Suprapubic skin (tissue), 4 donors: ENCODE measurements around the gene JPH2. TPM values are rescaled to one million over a fixed set of nuclear protein-coding genes. Genes with fewer than 3 reads are reported as not detected.
"Not testable (repeated sequence)": the region's sequence is repeated elsewhere in the genome, so short reads cannot be mapped to it uniquely, and the experiment has no call there.

ENCODE experiments used
- DNase-seq, 2 donors: peaks; one replicate each; pipeline ENCODE4 v3.0.0-alpha.2; 2019; ENCODE audit warnings: low spot score in 2 of 2
- H3K27ac ChIP-seq: fragments of 200-600 bp; sonication (generic); one replicate; pipeline ENCODE4 v1.5.1; 2019
- H3K27me3 ChIP-seq: fragments of 200-600 bp; sonication (generic); one replicate; pipeline ENCODE4 v1.5.1; 2019
- H3K36me3 ChIP-seq: fragments of 200-600 bp; sonication (generic); one replicate; pipeline ENCODE4 v1.5.1; 2019
- H3K4me1 ChIP-seq: fragments of 200-600 bp; sonication (generic); one replicate; pipeline ENCODE4 v1.5.1; 2019
- H3K4me3 ChIP-seq: fragments of 200-600 bp; sonication (generic); one replicate; pipeline ENCODE4 v1.5.1; 2019; ENCODE audit warnings: mild to moderate bottlenecking
- H3K9me3 ChIP-seq: fragments of 200-600 bp; sonication (generic); one replicate; pipeline ENCODE4 v1.5.1; 2019
- CTCF ChIP-seq, 2 donors: fragments of 200-600 bp in 1 of 2; fragments of 450-650 bp in 1 of 2; sonication (generic) in 1 of 2; IDR thresholded peaks; one replicate each; pipeline ENCODE4 v1.5.1; 2016 to 2019; ENCODE audit warnings: antibody characterized with exemption in 2 of 2, mild to moderate bottlenecking in 1 of 2, moderate library complexity in 1 of 2
- EP300 ChIP-seq: sonication (generic); formaldehyde crosslinking; IDR thresholded peaks from one replicate; pipeline ENCODE4 v1.6.1; 2017; ENCODE audit warnings: antibody characterized with exemption
- POLR2A ChIP-seq, 2 donors: fragments of 450-650 bp; IDR thresholded peaks; one replicate each; pipeline ENCODE4 v1.6.1; 2017; ENCODE audit warnings: antibody characterized with exemption in 2 of 2, mild to moderate bottlenecking in 2 of 2, moderate library complexity in 2 of 2
- POLR2AphosphoS5 ChIP-seq, 3 donors: sonication (generic); formaldehyde crosslinking; IDR thresholded peaks; one replicate each; pipeline ENCODE4 v1.6.1; 2017; ENCODE audit warnings: antibody characterized with exemption in 3 of 3
- WGBS: methylation state at CpG from one replicate; pipeline ENCODE4 v1.1.5; 2018; 5-methylcytosine and 5-hydroxymethylcytosine counted together
- total RNA-seq, 4 donors: library from RNA; depleted of rRNA; stranded (reverse); fragments of >200 nt; gene quantifications; one replicate each; pipeline ENCODE4 v1.1.0, GENCODE V29; 2016

JPH2 gene
- total RNA-seq, result 1 to 10 TPM; 3.8 to 5.0 (median 4.5) TPM

GRCh38 chr20:44187054-44187771 is at the start of gene JPH2:
TSS of gene JPH2 (minus strand) at chr20:44187188. CDS start at chr20:44186705, 483 bp downstream.
- no peak for DNase-seq
- Histone ChIP-seq H3K9me3 (no peaks in the 10 kb centered on the region), H3K36me3 (no peaks in the 10 kb centered on the region), H3K4me1 (peaks cover 31% of the 10 kb centered on the region), H3K4me3 (peak within 1 kb of the TSS; percentile 53), H3K27ac (peak within 1 kb of the TSS; percentile 72), H3K27me3 (peaks cover 11% of the 10 kb centered on the region)
- TF ChIP-seq EP300 (peak; percentile 81), POLR2A (IDR thresholded peaks at IDR 0.05) (no peak)
- WGBS, result 3% methylated on average over 14 of the region's 24 CpGs

- Histone ChIP-seq H3K36me3 (no peaks in the 10 kb centered on the region), H3K27ac (no peak overlapping the region), H3K4me1 (no peaks in the 10 kb centered on the region), H3K9me3 (no peaks in the 10 kb centered on the region), H3K4me3 (no peak overlapping the region), H3K27me3 (no peaks in the 10 kb centered on the region)
- WGBS, result 96% methylated on average over 2 of the region's 2 CpGs
- no peak for DNase-seq
- TF ChIP-seq POLR2A (IDR thresholded peaks at IDR 0.05) (no peak), EP300 (no peak), POLR2AphosphoS5 (IDR thresholded peaks at IDR 0.05) (no peak), CTCF (IDR thresholded peaks at IDR 0.05) (no peak)
Measured at GRCh38 chr20:44235702-44236101, 48.7 kb upstream of the JPH2 start.

- H3K4me3 ChIP-seq, result no peak overlapping the region
- no peak for DNase-seq
- no peak overlapping the region for H3K27ac ChIP-seq
- WGBS, result 90% methylated on average over 14 of the region's 14 CpGs
- H3K4me1 ChIP-seq, result no peaks in the 10 kb centered on the region
- no peak for TF ChIP-seq CTCF (IDR thresholded peaks at IDR 0.05)
- TF ChIP-seq POLR2AphosphoS5 (IDR thresholded peaks at IDR 0.05), result no peak
- TF ChIP-seq EP300, result no peak
- no peak for TF ChIP-seq POLR2A (IDR thresholded peaks at IDR 0.05)
- H3K36me3 ChIP-seq, result no peaks in the 10 kb centered on the region
- no peaks in the 10 kb centered on the region for H3K9me3 ChIP-seq
- no peaks in the 10 kb centered on the region for H3K27me3 ChIP-seq
Measured at GRCh38 chr20:44234566-44235317, 47.8 kb upstream of the JPH2 start.

- 92% methylated on average over 6 of the region's 6 CpGs for WGBS
- DNase-seq, result no peak
- Histone ChIP-seq H3K27ac (no peak overlapping the region), H3K9me3 (no peaks in the 10 kb centered on the region), H3K4me1 (no peaks in the 10 kb centered on the region), H3K27me3 (no peaks in the 10 kb centered on the region), H3K4me3 (no peak overlapping the region), H3K36me3 (no peaks in the 10 kb centered on the region)
- TF ChIP-seq POLR2A (IDR thresholded peaks at IDR 0.05), result no peak
- no peak for TF ChIP-seq EP300
- no peak for TF ChIP-seq POLR2AphosphoS5 (IDR thresholded peaks at IDR 0.05)
- TF ChIP-seq CTCF (IDR thresholded peaks at IDR 0.05), result no peak
Measured at GRCh38 chr20:44233436-44234016, 46.5 kb upstream of the JPH2 start.

GRCh38 chr20:44232469-44232856 is 45.5 kb upstream of the JPH2 start:
- H3K36me3 ChIP-seq, DNase-seq, H3K4me3 ChIP-seq, H3K9me3 ChIP-seq, H3K4me1 ChIP-seq, H3K27ac ChIP-seq, H3K27me3 ChIP-seq: not testable (repeated sequence)
- 96% methylated on average over 4 of the region's 4 CpGs for WGBS
